Mammary epithelial cell (primary cell): ENCODE data around the gene ASIC3.

Source experiments
- CTCF ChIP-seq, 2 donors: IDR thresholded peaks in 1 of 2; conservative IDR thresholded peaks in 1 of 2; 2 replicates each; pipeline ENCODE4 v1.5.1; 2011 to 2012; ENCODE audit warnings: inconsistent platforms in 2 of 2, low read length in 2 of 2, mild to moderate bottlenecking in 2 of 2, control low read depth in 1 of 2, low read depth in 1 of 2; ENCODE audit not compliant: insufficient read depth in 1 of 2; ENCODE audit errors: extremely low read depth in 1 of 2
- EZH2 ChIP-seq: IDR thresholded peaks from 2 replicates; pipeline ENCODE4 v1.6.1; 2012; ENCODE audit warnings: low read length, inconsistent platforms, borderline replicate concordance

GRCh38 chr7:151076863-151077704 lies 28.8 kb downstream of the ASIC3 start:
- TF ChIP-seq EZH2 (no peak), CTCF (conservative IDR thresholded peaks at IDR 0.05 in 1 of 2, IDR thresholded peaks at IDR 0.05 in 1 of 2; ENCODE audit: extremely low read depth in 1 of 2, insufficient read depth in 1 of 2, low read depth in 1 of 2, low read length in 2 of 2) (peak; percentile 39 to 45)
